ENCODE results near the gene MCM3. TPM values are rescaled to one million over a fixed set of nuclear protein-coding genes. Genes with fewer than 3 reads are reported as not detected.

MCM3 gene
- total and polyA plus RNA-seq, 3 experiments from 2014 or later: 59.0 to 263 (median 262) TPM

- H3K27me3 Mint-ChIP-seq: no peaks in the 10 kb centered on the region
- Histone ChIP-seq H3K4me1 (ENCODE audit: insufficient read depth, low read length) (peaks cover 77% of the 10 kb centered on the region), H3K27me3 (ENCODE audit: insufficient read depth, low read length, poor library complexity, severe bottlenecking) (no peaks in the 10 kb centered on the region), H3K36me3 (ENCODE audit: insufficient read depth, low read length) (no peaks in the 10 kb centered on the region), H3K27ac (ENCODE audit: low read depth, low read length) (no peak overlapping the region), H3K9me3 (ENCODE audit: low read length) (no peaks in the 10 kb centered on the region), H3K4me3 (ENCODE audit: low read length) (peak overlapping the region; percentile 21)
- peak in 2 of 5 donors; percentile 46 to 72 for DNase-seq
- peaks cover 60 to 78% (median 66%) of the 10 kb centered on the region in 3 donors for H3K4me1 Mint-ChIP-seq
- ChIA-PET POLR2A (interaction anchor here (0.8 to 2.0 kb wide), 4 partner anchors 22 to 92 kb away, joined by 3 to 8 read pairs (median 6); partner anchors contain the start of gene PAQR8), CTCF (interaction anchor here (0.9 to 5.0 kb wide), 4 partner anchors 19 to 84 kb away, joined by 4 to 31 read pairs (median 5); partner anchors contain the start of genes MCM3 and PAQR8)
- H3K27ac Mint-ChIP-seq: peak overlapping the region; percentile 74 to 96 (median 94)
- H3K4me3 Mint-ChIP-seq: peak overlapping the region; percentile 8 to 85 (median 79)
- H3K36me3 Mint-ChIP-seq: peaks cover 0 to 3% (median 0%) of the 10 kb centered on the region in 3 donors
- no peaks in the 10 kb centered on the region for H3K9me3 Mint-ChIP-seq
Observed at GRCh38 chr6:52307900-52308372, 23.4 kb upstream of the MCM3 start.

- Histone ChIP-seq H3K36me3 (ENCODE audit: insufficient read depth, low read length) (no peaks in the 10 kb centered on the region), H3K27ac (ENCODE audit: low read depth, low read length) (no peak overlapping the region), H3K27me3 (ENCODE audit: insufficient read depth, low read length, poor library complexity, severe bottlenecking) (no peaks in the 10 kb centered on the region), H3K4me3 (ENCODE audit: low read length) (peak overlapping the region; percentile 21), H3K9me3 (ENCODE audit: low read length) (no peaks in the 10 kb centered on the region), H3K4me1 (ENCODE audit: insufficient read depth, low read length) (peaks cover 79% of the 10 kb centered on the region)
- CTCF ChIA-PET: interaction anchor here (0.9 to 5.0 kb wide), 3 partner anchors 19 to 85 kb away, joined by 4 to 31 read pairs (median 4); partner anchors contain the start of gene MCM3
- Mint-ChIP-seq H3K4me1 (peaks cover 60 to 77% (median 70%) of the 10 kb centered on the region in 3 donors), H3K27me3 (no peaks in the 10 kb centered on the region), H3K9me3 (no peaks in the 10 kb centered on the region), H3K27ac (peak overlapping the region; percentile 74 to 96 (median 94)), H3K4me3 (peak overlapping the region; percentile 8 to 85 (median 79)), H3K36me3 (peaks cover 0 to 3% (median 0%) of the 10 kb centered on the region in 3 donors)
- no peak for DNase-seq
- POLR2A ChIA-PET: interaction anchor here (0.7 to 2.0 kb wide), 5 partner anchors 11 to 93 kb away, joined by 3 to 8 read pairs (median 3); partner anchors contain the start of gene PAQR8
Observed at GRCh38 chr6:52306972-52307870, 22.7 kb upstream of the MCM3 start.

GRCh38 chr6:52305948-52306767 is 21.6 kb upstream of the MCM3 start:
- CTCF ChIA-PET: interaction anchor here (1.1 to 5.0 kb wide), 3 partner anchors 17 to 86 kb away, joined by 4 to 31 read pairs (median 4); partner anchors contain the start of gene MCM3
- Histone ChIP-seq H3K27ac (ENCODE audit: low read depth, low read length) (peak overlapping the region; percentile 55), H3K4me1 (ENCODE audit: insufficient read depth, low read length) (peaks cover 78% of the 10 kb centered on the region), H3K27me3 (ENCODE audit: insufficient read depth, low read length, poor library complexity, severe bottlenecking) (no peaks in the 10 kb centered on the region), H3K9me3 (ENCODE audit: low read length) (no peaks in the 10 kb centered on the region), H3K36me3 (ENCODE audit: insufficient read depth, low read length) (no peaks in the 10 kb centered on the region), H3K4me3 (ENCODE audit: low read length) (peak overlapping the region; percentile 4)
- Mint-ChIP-seq H3K27ac (peak overlapping the region; percentile 66 to 97 (median 92)), H3K27me3 (no peaks in the 10 kb centered on the region), H3K9me3 (no peaks in the 10 kb centered on the region), H3K4me3 (peak overlapping the region; percentile 21 to 83 (median 70)), H3K4me1 (peaks cover 61 to 76% (median 70%) of the 10 kb centered on the region in 3 donors), H3K36me3 (peaks cover 0 to 7% (median 1%) of the 10 kb centered on the region in 3 donors)
- POLR2A ChIA-PET: interaction anchor here (0.7 to 2.0 kb wide), 3 partner anchors 10 to 88 kb away, joined by 3 to 8 read pairs (median 3); no protein-coding TSS in a partner anchor
- peak in 1 of 5 donors; percentile 40 for DNase-seq

GRCh38 chr6:52305411-52305810 is 20.9 kb upstream of the MCM3 start:
- peaks cover 0 to 11% (median 1%) of the 10 kb centered on the region in 3 donors for H3K36me3 Mint-ChIP-seq
- peak overlapping the region; percentile 89 to 97 (median 92) for H3K27ac Mint-ChIP-seq
- Histone ChIP-seq H3K36me3 (ENCODE audit: insufficient read depth, low read length) (no peaks in the 10 kb centered on the region), H3K27me3 (ENCODE audit: insufficient read depth, low read length, poor library complexity, severe bottlenecking) (no peaks in the 10 kb centered on the region), H3K27ac (ENCODE audit: low read depth, low read length) (peak overlapping the region; percentile 55), H3K4me1 (ENCODE audit: insufficient read depth, low read length) (peaks cover 73% of the 10 kb centered on the region), H3K4me3 (ENCODE audit: low read length) (peak overlapping the region; percentile 4), H3K9me3 (ENCODE audit: low read length) (no peaks in the 10 kb centered on the region)
- peak overlapping the region; percentile 21 to 83 (median 75) for H3K4me3 Mint-ChIP-seq
- DNase-seq: no peak
- ChIA-PET POLR2A (interaction anchor here (1.0 kb wide), 1 partner anchor 20 kb away, joined by 3 read pairs; no protein-coding TSS in a partner anchor), CTCF (interaction anchor here (0.6 to 5.0 kb wide), 3 partner anchors 16 to 82 kb away, joined by 3 to 31 read pairs (median 4); partner anchors contain the start of gene MCM3)
- no peaks in the 10 kb centered on the region for H3K9me3 Mint-ChIP-seq
- peaks cover 60 to 72% (median 70%) of the 10 kb centered on the region in 3 donors for H3K4me1 Mint-ChIP-seq
- no peaks in the 10 kb centered on the region for H3K27me3 Mint-ChIP-seq

- CTCF ChIA-PET: interaction anchor here (0.6 to 5.0 kb wide), 2 partner anchors 19 to 83 kb away, joined by 3 to 31 read pairs; partner anchors contain the start of gene MCM3
- no peak for DNase-seq
Observed at GRCh38 chr6:52304983-52305390, 20.4 kb upstream of the MCM3 start.

GRCh38 chr6:52303178-52303577 is 18.6 kb upstream of the MCM3 start:
- Mint-ChIP-seq H3K4me3 (no peak overlapping the region), H3K27me3 (no peaks in the 10 kb centered on the region), H3K36me3 (peaks cover 0 to 10% (median 1%) of the 10 kb centered on the region in 3 donors), H3K9me3 (no peaks in the 10 kb centered on the region), H3K27ac (peak overlapping the region in 6 of 8 donors; percentile 44 to 94 (median 54)), H3K4me1 (peaks cover 49 to 58% (median 52%) of the 10 kb centered on the region in 3 donors)
- Histone ChIP-seq H3K27ac (ENCODE audit: low read depth, low read length) (no peak overlapping the region), H3K27me3 (ENCODE audit: insufficient read depth, low read length, poor library complexity, severe bottlenecking) (no peaks in the 10 kb centered on the region), H3K9me3 (ENCODE audit: low read length) (no peaks in the 10 kb centered on the region), H3K4me1 (ENCODE audit: insufficient read depth, low read length) (peaks cover 50% of the 10 kb centered on the region), H3K36me3 (ENCODE audit: insufficient read depth, low read length) (no peaks in the 10 kb centered on the region), H3K4me3 (ENCODE audit: low read length) (no peak overlapping the region)
- ChIA-PET CTCF (interaction anchor here (1.1 to 2.0 kb wide), 5 partner anchors 18 to 97 kb away, joined by 3 to 9 read pairs (median 3); partner anchors contain the start of genes MCM3 and PAQR8), POLR2A (no interaction called here)
- DNase-seq: no peak

More at GRCh38 chr6:52304983-52305390, 20.4 kb upstream of the MCM3 start:
- Mint-ChIP-seq H3K27me3 (no peaks in the 10 kb centered on the region), H3K27ac (peak overlapping the region; percentile 89 to 97 (median 92)), H3K4me1 (peaks cover 58 to 70% (median 67%) of the 10 kb centered on the region in 3 donors), H3K9me3 (no peaks in the 10 kb centered on the region), H3K36me3 (peaks cover 0 to 11% (median 1%) of the 10 kb centered on the region in 3 donors), H3K4me3 (peak overlapping the region; percentile 21 to 83 (median 75))
- no peaks in the 10 kb centered on the region for H3K36me3 ChIP-seq (ENCODE audit: insufficient read depth, low read length)
- H3K27me3 ChIP-seq (ENCODE audit: insufficient read depth, low read length, poor library complexity, severe bottlenecking): no peaks in the 10 kb centered on the region
- POLR2A ChIA-PET: interaction anchor here (1.0 kb wide), 1 partner anchor 19 kb away, joined by 3 read pairs; no protein-coding TSS in a partner anchor
- H3K27ac ChIP-seq (ENCODE audit: low read depth, low read length): peak overlapping the region; percentile 55
- no peaks in the 10 kb centered on the region for H3K9me3 ChIP-seq (ENCODE audit: low read length)
- peaks cover 68% of the 10 kb centered on the region for H3K4me1 ChIP-seq (ENCODE audit: insufficient read depth, low read length)
- peak overlapping the region; percentile 4 for H3K4me3 ChIP-seq (ENCODE audit: low read length)

GRCh38 chr6:52301326-52301725 is 16.8 kb upstream of the MCM3 start:
- Mint-ChIP-seq H3K36me3 (peaks cover 0 to 10% (median 1%) of the 10 kb centered on the region in 3 donors), H3K27me3 (no peaks in the 10 kb centered on the region), H3K4me3 (no peak overlapping the region), H3K27ac (peak overlapping the region in 1 of 8 donors; percentile 16), H3K4me1 (peaks cover 48 to 61% (median 55%) of the 10 kb centered on the region in 3 donors), H3K9me3 (no peaks in the 10 kb centered on the region)
- H3K27me3 ChIP-seq (ENCODE audit: insufficient read depth, low read length, poor library complexity, severe bottlenecking): no peaks in the 10 kb centered on the region
- ChIA-PET POLR2A (no interaction called here), CTCF (interaction anchor here (1.6 kb wide), 1 partner anchor 16 kb away, joined by 5 read pairs; no protein-coding TSS in a partner anchor)
- H3K27ac ChIP-seq (ENCODE audit: low read depth, low read length): no peak overlapping the region
- DNase-seq: no peak
- H3K4me3 ChIP-seq (ENCODE audit: low read length): no peak overlapping the region
- H3K36me3 ChIP-seq (ENCODE audit: insufficient read depth, low read length): no peaks in the 10 kb centered on the region
- peaks cover 44% of the 10 kb centered on the region for H3K4me1 ChIP-seq (ENCODE audit: insufficient read depth, low read length)
- H3K9me3 ChIP-seq (ENCODE audit: low read length): no peaks in the 10 kb centered on the region

Measured in CD8-positive, alpha-beta memory T cell (primary cell).